OCI-LY3 (cell line): ENCODE results near the gene LARGE1.

ENCODE experiments used
- H2AFZ ChIP-seq: fragments of 200-600, 300-600 bp; shearing (Covaris generic); 2 replicates; pipeline ENCODE4 v1.6.0; 2014; ENCODE audit warnings: antibody characterized with exemption, low read depth, low read length
- H3K27ac ChIP-seq: fragments of 200-600, 300-600 bp; sonication (generic); 2 replicates; pipeline ENCODE4 v1.5.1; 2014; ENCODE audit warnings: mild to moderate bottlenecking, low read length, moderate library complexity, mixed read lengths
- H3K27me3 ChIP-seq: fragments of 200-600, 300-600 bp; sonication (generic); 2 replicates; pipeline ENCODE4 v1.6.1; 2014; ENCODE audit warnings: low read depth, low read length, mixed read lengths
- H3K36me3 ChIP-seq: fragments of 200-600, 300-600 bp; sonication (generic); replicated peaks from 2 replicates; pipeline ENCODE3; 2014; ENCODE audit warnings: low read depth, low read length, mixed read lengths
- H3K4me1 ChIP-seq: fragments of 300-600, 200-600 bp; sonication (generic); 2 replicates; pipeline ENCODE4 v1.6.1; 2014; ENCODE audit warnings: low read length, mixed read lengths
- H3K4me2 ChIP-seq: fragments of 200-600, 300-600 bp; sonication (generic); 2 replicates; pipeline ENCODE4 v1.6.1; 2014; ENCODE audit warnings: low read length, mixed read lengths
- H3K4me3 ChIP-seq: fragments of 300-600, 200-600 bp; sonication (generic); 2 replicates; pipeline ENCODE4 v1.5.1; 2014; ENCODE audit warnings: antibody characterized with exemption, mild to moderate bottlenecking, low read length, moderate library complexity
- H3K79me2 ChIP-seq: fragments of 300-600, 200-600 bp; shearing (Covaris generic); 2 replicates; pipeline ENCODE4 v1.6.1; 2014; ENCODE audit warnings: mild to moderate bottlenecking, low read length, mixed read lengths
- H3K9ac ChIP-seq: fragments of 300-600, 200-600 bp; shearing (Covaris generic); 2 replicates; pipeline ENCODE4 v1.6.0; 2014; ENCODE audit warnings: mild to moderate bottlenecking, low read length, moderate library complexity
- H3K9me3 ChIP-seq: fragments of 200-600, 300-600 bp; shearing (Covaris generic); 2 replicates; pipeline ENCODE4 v1.6.1; 2014; ENCODE audit warnings: low read length, mixed read lengths; ENCODE audit not compliant: insufficient read depth
- H4K20me1 ChIP-seq: fragments of 200-600, 300-600 bp; sonication (generic); 2 replicates; pipeline ENCODE4 v1.6.1; 2016; ENCODE audit warnings: low read length, mixed read lengths; ENCODE audit not compliant: insufficient read depth
- EZH2phosphoT487 ChIP-seq: fragments of 200-600 bp; shearing (Covaris generic); IDR thresholded peaks from 2 replicates; pipeline ENCODE4 v1.6.1; 2018; ENCODE audit warnings: antibody characterized with exemption, mixed run types, low read depth
- TF ChIP-seq, protein P1 (sequence below): fragments of 200-600, 300-600 bp; sonication (generic); IDR thresholded peaks from 2 replicates; pipeline ENCODE4 v1.5.1; 2014; ENCODE audit warnings: antibody characterized with exemption, low read length, low read depth

LARGE1 gene

DNA sequence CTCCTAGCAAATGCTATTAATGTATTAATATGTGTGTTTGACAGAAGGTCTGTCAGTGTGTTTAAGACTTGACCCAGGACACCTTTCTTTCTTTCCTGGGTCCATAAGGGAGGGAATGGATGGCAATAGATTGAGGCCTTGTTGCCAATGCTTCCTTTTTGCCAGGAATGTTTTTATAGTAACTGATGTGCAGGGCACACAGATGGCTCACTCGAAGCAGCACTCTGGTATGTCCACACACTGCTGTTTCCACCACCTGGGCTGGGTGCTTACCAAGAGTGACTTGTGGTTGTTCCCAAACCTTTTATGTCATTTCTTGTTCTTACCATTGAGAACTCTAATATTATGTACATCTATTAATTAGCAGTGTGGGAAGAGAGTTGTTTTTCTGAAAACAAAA is 465.2 kb downstream of the LARGE1 start:
- no peak overlapping the region for H3K4me2 ChIP-seq
- H3K4me1 ChIP-seq = no peaks in the 10 kb centered on the region
- no peak overlapping the region for H3K4me3 ChIP-seq
- no peak for TF ChIP-seq EZH2phosphoT487
- TF ChIP-seq, protein P1, sequence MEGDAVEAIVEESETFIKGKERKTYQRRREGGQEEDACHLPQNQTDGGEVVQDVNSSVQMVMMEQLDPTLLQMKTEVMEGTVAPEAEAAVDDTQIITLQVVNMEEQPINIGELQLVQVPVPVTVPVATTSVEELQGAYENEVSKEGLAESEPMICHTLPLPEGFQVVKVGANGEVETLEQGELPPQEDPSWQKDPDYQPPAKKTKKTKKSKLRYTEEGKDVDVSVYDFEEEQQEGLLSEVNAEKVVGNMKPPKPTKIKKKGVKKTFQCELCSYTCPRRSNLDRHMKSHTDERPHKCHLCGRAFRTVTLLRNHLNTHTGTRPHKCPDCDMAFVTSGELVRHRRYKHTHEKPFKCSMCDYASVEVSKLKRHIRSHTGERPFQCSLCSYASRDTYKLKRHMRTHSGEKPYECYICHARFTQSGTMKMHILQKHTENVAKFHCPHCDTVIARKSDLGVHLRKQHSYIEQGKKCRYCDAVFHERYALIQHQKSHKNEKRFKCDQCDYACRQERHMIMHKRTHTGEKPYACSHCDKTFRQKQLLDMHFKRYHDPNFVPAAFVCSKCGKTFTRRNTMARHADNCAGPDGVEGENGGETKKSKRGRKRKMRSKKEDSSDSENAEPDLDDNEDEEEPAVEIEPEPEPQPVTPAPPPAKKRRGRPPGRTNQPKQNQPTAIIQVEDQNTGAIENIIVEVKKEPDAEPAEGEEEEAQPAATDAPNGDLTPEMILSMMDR = no peak
- H2AFZ ChIP-seq = no peak overlapping the region
- no peaks in the 10 kb centered on the region for H4K20me1 ChIP-seq
- no peaks in the 10 kb centered on the region for H3K9me3 ChIP-seq
- H3K27me3 ChIP-seq = no peaks in the 10 kb centered on the region
- no peaks in the 10 kb centered on the region for H3K79me2 ChIP-seq
- no peak overlapping the region for H3K9ac ChIP-seq
- H3K36me3 ChIP-seq = no peaks in the 10 kb centered on the region
- H3K27ac ChIP-seq = no peak overlapping the region

DNA sequence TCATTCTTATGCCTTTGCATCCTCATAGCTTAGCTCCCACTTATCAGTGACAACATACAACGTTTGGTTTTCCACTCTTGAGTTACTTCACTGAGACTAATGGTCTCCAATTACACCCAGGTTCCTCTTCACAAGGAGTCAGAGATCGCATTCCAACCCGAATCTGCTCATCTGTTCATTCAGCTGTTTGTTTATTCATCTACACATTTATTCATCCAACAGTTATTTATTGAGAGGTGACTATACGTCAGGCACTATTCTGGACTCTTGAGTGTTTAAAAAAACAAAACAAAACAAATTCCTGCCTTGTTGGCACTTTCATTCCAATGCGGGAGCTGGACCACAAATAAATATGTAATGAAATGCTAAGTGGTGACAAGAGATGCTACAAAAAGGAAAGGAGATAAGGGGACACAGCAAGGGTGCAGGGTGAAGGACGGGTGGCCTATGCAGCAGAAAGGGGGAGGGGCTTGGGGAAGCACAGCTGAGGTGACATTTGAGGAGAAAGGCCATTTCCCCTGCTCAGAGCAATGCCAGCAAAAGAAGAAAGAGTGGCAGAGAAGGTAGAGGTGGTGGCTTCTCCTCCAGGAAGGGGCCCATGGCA is 468.3 kb downstream of the LARGE1 start:
- Histone ChIP-seq H3K4me3 (no peak overlapping the region), H3K79me2 (no peaks in the 10 kb centered on the region), H3K27ac (no peak overlapping the region), H2AFZ (no peak overlapping the region), H3K36me3 (no peaks in the 10 kb centered on the region), H3K27me3 (no peaks in the 10 kb centered on the region), H3K4me2 (no peak overlapping the region), H3K4me1 (peaks cover 6% of the 10 kb centered on the region), H4K20me1 (no peaks in the 10 kb centered on the region; the same call in 1 of the 2 replicates), H3K9me3 (no peaks in the 10 kb centered on the region), H3K9ac (no peak overlapping the region)
- no peak for TF ChIP-seq EZH2phosphoT487
- TF ChIP-seq, protein P1 = no peak

DNA sequence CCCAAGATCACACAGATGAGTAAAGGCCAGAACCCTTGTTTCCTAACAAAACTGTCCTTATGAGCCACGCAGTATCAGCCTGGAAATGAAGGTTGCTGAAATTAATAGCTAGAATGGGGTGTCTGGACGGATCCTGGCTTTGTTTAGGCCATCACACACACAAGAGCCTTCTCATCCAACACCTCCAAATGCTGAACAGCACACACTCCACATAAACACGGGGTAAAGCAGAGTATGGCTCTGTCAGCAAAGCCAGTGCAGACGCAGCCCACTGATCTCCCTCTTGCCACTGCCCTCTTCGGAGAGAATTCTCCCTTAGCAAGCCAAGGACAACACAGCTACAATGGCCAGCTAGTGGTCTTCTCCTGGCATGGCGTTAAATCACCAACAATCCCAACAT is 469.5 kb downstream of the LARGE1 start:
- H3K27me3 ChIP-seq = no peaks in the 10 kb centered on the region
- H3K79me2 ChIP-seq = no peaks in the 10 kb centered on the region
- H4K20me1 ChIP-seq = no peaks in the 10 kb centered on the region; the same call in 1 of the 2 replicates
- TF ChIP-seq, protein P1 = no peak
- TF ChIP-seq EZH2phosphoT487 = no peak
- H3K4me3 ChIP-seq = no peak overlapping the region
- H3K36me3 ChIP-seq = no peaks in the 10 kb centered on the region
- H3K27ac ChIP-seq = no peak overlapping the region
- H3K9ac ChIP-seq = no peak overlapping the region
- H3K4me1 ChIP-seq = peaks cover 6% of the 10 kb centered on the region
- no peak overlapping the region for H2AFZ ChIP-seq
- no peak overlapping the region for H3K4me2 ChIP-seq
- no peaks in the 10 kb centered on the region for H3K9me3 ChIP-seq

- TF ChIP-seq, protein P1 = no peak
- TF ChIP-seq EZH2phosphoT487 = no peak
- H3K4me2 ChIP-seq = no peak overlapping the region
- no peaks in the 10 kb centered on the region for H3K9me3 ChIP-seq
- no peak overlapping the region for H2AFZ ChIP-seq
- no peaks in the 10 kb centered on the region for H3K36me3 ChIP-seq
- no peak overlapping the region for H3K9ac ChIP-seq
- H4K20me1 ChIP-seq = no peaks in the 10 kb centered on the region; the same call in 1 of the 2 replicates
- H3K79me2 ChIP-seq = no peaks in the 10 kb centered on the region
- H3K27ac ChIP-seq = no peak overlapping the region
- H3K4me3 ChIP-seq = no peak overlapping the region
- no peaks in the 10 kb centered on the region for H3K27me3 ChIP-seq
- H3K4me1 ChIP-seq = peaks cover 6% of the 10 kb centered on the region
Measured at GRCh38 chr22:33447733-33448132, 472.5 kb downstream of the LARGE1 start.
